ENCODE data around the gene NTN3. TPM values are rescaled to one million over a fixed set of nuclear protein-coding genes. Genes with fewer than 3 reads are reported as not detected.

The NTN3 gene
- total RNA-seq, 1 donor from 2014 or later = 1.5 TPM

GRCh38 chr16:2443555-2443954 lies 27.5 kb upstream of the NTN3 start:
- no peak for DNase-seq (ENCODE audit: low spot score)
- no peaks in the 10 kb centered on the region for H3K27me3 Mint-ChIP-seq (ENCODE audit: low read depth)
- H3K36me3 Mint-ChIP-seq (ENCODE audit: low read depth) = peaks cover 19% of the 10 kb centered on the region
- H3K4me3 Mint-ChIP-seq (ENCODE audit: unreplicated experiment) = no peak overlapping the region
- no peak for TF ChIP-seq CTCF (IDR thresholded peaks at IDR 0.05)
- no peaks in the 10 kb centered on the region for H3K9me3 Mint-ChIP-seq (ENCODE audit: low read depth)
- H3K4me1 Mint-ChIP-seq (ENCODE audit: low read depth) = no peaks in the 10 kb centered on the region
- H3K27ac Mint-ChIP-seq (ENCODE audit: unreplicated experiment) = no peak overlapping the region

GRCh38 chr16:2447920-2448583 lies 23.0 kb upstream of the NTN3 start:
- Mint-ChIP-seq H3K9me3 (ENCODE audit: low read depth) (no peaks in the 10 kb centered on the region), H3K27me3 (ENCODE audit: low read depth) (no peaks in the 10 kb centered on the region), H3K36me3 (ENCODE audit: low read depth) (peaks cover 16% of the 10 kb centered on the region), H3K4me3 (ENCODE audit: unreplicated experiment) (no peak overlapping the region), H3K27ac (ENCODE audit: unreplicated experiment) (no peak overlapping the region), H3K4me1 (ENCODE audit: low read depth) (no peaks in the 10 kb centered on the region)
- no peak for TF ChIP-seq CTCF (IDR thresholded peaks at IDR 0.05)
- DNase-seq (ENCODE audit: low spot score) = peak; percentile 90

GRCh38 chr16:2449118-2449517 lies 22.0 kb upstream of the NTN3 start:
- TF ChIP-seq CTCF (IDR thresholded peaks at IDR 0.05) = no peak
- H3K36me3 Mint-ChIP-seq (ENCODE audit: low read depth) = peaks cover 19% of the 10 kb centered on the region
- peak; percentile 87 for DNase-seq (ENCODE audit: low spot score)
- H3K27ac Mint-ChIP-seq (ENCODE audit: unreplicated experiment) = no peak overlapping the region
- H3K27me3 Mint-ChIP-seq (ENCODE audit: low read depth) = no peaks in the 10 kb centered on the region
- H3K4me3 Mint-ChIP-seq (ENCODE audit: unreplicated experiment) = no peak overlapping the region
- no peaks in the 10 kb centered on the region for H3K4me1 Mint-ChIP-seq (ENCODE audit: low read depth)
- H3K9me3 Mint-ChIP-seq (ENCODE audit: low read depth) = no peaks in the 10 kb centered on the region

GRCh38 chr16:2450535-2450934 lies 20.6 kb upstream of the NTN3 start:
- TF ChIP-seq CTCF (IDR thresholded peaks at IDR 0.05) = no peak
- Mint-ChIP-seq H3K4me1 (ENCODE audit: low read depth) (no peaks in the 10 kb centered on the region), H3K27ac (ENCODE audit: unreplicated experiment) (no peak overlapping the region), H3K9me3 (ENCODE audit: low read depth) (no peaks in the 10 kb centered on the region), H3K4me3 (ENCODE audit: unreplicated experiment) (no peak overlapping the region), H3K36me3 (ENCODE audit: low read depth) (peaks cover 13% of the 10 kb centered on the region), H3K27me3 (ENCODE audit: low read depth) (no peaks in the 10 kb centered on the region)
- DNase-seq (ENCODE audit: low spot score) = no peak

- no peaks in the 10 kb centered on the region for H3K27me3 Mint-ChIP-seq (ENCODE audit: low read depth)
- peak; percentile 91 for DNase-seq (ENCODE audit: low spot score)
- H3K4me1 Mint-ChIP-seq (ENCODE audit: low read depth) = no peaks in the 10 kb centered on the region
- TF ChIP-seq CTCF (IDR thresholded peaks at IDR 0.05) = no peak
- peaks cover 13% of the 10 kb centered on the region for H3K36me3 Mint-ChIP-seq (ENCODE audit: low read depth)
- H3K4me3 Mint-ChIP-seq (ENCODE audit: unreplicated experiment) = no peak overlapping the region
- H3K9me3 Mint-ChIP-seq (ENCODE audit: low read depth) = no peaks in the 10 kb centered on the region
- no peak overlapping the region for H3K27ac Mint-ChIP-seq (ENCODE audit: unreplicated experiment)
Measured at GRCh38 chr16:2450975-2451381, 20.1 kb upstream of the NTN3 start.
